Hippocampal formation (tissue), 2 donors: ENCODE data around the gene VPS26A.
A peak's percentile ranks its signal among the peaks of the same experiment; 100 is the strongest.

ENCODE experiments used
- DNase-seq, 2 donors: peaks; one replicate each; lab custom pipeline; 2025; lab: John Stamatoyannopoulos, UW

VPS26A gene

DNA sequence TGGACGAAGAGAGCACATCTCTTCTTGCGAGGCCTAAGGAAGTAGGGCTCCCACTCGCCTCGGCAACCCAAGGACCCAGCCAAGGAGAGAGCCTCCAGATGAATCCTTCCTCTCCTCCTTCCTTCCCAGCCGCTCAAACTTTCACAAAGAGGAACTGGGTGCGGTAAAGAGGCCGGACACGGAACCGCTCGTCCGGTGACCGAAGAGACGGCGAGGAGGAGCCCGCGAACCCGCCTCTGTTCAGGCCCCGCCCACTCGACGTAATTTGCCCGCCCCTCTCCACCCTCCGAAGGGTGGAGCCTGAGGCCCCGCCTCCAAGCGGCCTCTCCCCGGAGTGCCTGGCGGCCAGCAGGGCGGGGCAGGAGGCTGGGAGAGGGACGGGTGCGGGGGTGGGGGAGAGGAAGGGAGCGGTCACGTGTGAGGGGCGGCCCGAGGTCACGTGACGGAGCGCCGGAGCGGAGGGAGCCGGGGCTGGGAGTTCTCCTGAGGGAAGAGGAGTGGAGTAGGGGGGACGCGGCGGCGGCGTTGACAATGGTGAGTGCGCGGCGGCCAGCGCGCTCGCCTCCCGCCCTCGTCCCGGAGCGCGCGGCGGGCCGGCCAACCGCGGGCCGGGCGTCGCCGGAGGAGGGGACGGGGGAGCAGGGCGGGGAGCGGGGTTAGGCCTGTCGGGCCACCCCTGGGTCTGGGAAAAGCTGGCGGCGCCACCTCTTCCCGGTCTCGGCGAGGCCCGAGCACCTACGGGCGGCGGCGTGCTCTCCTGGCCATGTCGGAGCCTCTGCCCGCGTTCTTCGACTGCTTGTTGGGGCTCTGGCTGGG, at the start of gene VPS26A:
Gene VPS26A, plus strand, starts transcription at position 432 of the 816 bp plus-strand sequence. Its CDS starts 100 bp downstream, at position 532.
- DNase-seq, result peak; percentile 97 to 99

DNA sequence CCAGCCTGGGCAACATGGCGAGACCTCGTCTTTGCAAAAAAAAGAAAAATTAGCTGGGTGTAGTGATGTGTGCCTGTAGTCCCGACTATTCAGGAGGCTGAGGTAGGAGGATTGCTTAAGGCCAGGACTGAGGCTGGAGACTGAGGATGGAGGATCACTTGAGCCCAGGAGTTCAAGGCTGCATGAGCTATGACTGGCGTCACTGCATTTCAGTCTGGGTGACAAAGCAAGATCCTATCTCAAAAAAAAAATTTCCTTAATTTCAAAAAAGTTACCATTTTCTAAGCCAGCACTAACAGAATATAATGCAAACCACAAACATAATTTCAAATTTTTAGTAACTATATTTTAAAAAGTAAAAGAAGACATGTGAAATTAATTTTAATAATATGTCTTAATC, 49.4 kb upstream of the VPS26A start:
- no peak for DNase-seq

DNA sequence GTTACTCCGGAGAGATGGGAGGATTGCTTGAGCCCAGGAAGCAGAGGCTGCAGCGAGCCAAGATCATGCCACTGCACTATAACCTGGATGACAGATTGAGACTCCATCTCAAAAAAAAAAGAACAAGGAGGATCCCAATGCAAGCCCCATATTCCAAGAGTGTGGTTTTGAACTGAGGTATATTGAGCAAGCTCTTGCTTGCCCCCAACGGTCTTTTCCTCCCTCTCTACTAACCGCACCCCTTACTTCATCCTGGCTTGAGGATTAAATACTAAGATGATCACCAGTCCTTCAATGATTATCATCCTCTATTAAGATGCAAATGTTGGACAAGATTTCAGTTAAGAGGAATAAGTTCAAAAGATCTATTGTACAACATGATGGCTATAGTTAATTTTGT, 48.5 kb upstream of the VPS26A start:
- no peak for DNase-seq

DNA sequence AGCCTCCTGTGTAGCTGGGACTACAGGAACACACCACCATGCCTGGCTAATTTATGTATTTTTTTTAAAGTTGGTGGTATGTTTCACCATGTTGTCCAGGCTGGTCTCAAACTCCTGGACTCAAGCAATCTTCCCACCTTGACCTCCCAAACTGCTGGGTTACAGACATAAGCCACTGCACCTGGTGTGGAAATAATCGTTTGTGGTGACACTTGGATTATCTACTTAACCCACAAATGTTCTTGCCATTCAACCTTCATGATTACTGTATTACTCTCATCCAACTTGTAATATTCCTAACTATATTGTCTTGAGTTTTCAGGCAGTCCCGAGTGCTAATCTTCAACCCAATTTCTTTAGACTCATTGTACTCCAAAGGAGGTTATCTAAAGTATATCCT, 45.7 kb upstream of the VPS26A start:
- no peak for DNase-seq

DNA sequence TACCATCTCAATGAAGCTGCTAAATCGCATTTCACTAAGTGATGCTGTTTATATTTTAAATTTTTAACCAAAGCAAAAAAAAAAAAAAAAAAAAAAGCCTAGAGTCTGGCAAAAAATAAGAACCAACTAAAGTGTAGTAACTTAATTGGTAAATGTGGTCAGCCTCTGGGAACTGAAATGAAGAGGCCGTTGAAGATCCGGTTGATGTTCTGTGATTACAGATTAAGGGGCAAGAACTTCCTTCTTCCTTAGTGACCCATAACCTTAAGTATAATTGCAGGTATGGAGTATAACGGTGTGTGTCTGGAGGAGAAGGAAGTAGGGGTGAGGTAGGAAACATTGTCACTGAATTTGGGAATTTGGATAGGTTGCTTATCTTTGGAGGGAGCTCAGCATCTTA, 43.8 kb upstream of the VPS26A start:
- DNase-seq, result no peak

DNA sequence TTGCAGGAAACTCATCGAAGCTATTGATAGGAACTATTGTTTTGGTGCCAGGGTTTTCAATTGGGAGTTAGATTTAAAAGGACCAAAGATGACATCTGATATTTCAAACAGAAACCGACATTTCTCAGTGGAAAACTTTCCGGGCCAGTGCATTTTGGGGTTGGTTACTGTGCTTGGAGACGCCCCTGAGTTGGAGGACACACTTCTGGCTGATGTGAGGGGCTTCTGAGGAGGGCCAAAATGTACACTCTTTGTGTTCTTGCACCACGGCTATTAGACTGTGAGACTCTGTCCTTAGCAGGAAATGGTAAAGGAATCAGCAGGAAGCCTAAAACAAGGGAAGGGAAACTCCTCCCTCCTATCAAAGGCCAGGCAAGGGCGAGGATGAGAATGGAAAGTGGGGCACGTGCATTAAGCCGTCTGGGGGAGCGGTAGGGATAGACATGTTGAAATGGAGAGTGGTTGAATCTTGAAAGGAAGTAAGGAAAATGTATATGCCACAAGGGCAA, 37.9 kb upstream of the VPS26A start:
- no peak for DNase-seq

DNA sequence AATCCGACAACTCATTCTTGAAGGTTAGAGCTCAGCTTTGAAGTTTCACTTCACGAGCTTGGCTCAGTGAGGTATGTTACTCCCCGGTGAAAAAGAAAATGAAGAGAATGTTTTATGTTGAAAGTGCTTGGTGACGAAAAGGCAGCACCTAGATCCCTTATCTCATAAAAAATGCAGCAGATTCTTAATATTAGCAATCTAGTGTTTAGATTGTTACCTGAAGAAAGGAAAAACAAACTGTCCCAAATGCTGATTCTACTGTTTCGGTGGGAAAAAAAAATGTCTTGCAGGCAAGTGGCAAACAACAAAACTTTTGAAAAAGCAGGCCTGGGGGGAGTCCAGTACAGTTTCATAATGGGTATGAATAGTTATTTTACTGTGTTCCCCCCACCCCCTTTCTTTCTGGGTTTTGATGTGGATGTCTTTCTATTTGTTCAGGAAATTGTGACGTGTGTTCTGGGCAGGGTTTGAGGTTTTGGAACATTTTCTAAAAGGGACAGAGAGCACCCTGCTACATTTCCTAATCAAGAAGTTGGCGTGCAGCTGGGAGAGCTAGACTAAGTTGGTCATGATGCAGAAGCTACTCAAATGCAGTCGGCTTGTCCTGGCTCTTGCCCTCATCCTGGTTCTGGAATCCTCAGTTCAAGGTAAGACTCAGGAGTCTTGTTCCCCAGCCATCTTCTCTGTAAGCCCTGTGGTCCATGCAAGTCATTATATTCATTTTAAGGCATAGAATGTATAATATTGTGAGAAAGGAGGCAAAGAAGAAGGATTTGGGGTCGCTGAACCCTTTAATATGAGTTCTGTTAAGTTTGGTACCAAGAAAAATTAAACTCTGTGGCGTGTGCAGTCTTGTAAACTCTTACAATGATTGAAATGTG, 36.1 kb upstream of the VPS26A start, which contains the start of gene SRGN:
Gene SRGN, plus strand, starts transcription at position 514 of the 881 bp plus-strand sequence. Its CDS starts 55 bp downstream, at position 569.
- DNase-seq, result peak; percentile 3 to 15

DNA sequence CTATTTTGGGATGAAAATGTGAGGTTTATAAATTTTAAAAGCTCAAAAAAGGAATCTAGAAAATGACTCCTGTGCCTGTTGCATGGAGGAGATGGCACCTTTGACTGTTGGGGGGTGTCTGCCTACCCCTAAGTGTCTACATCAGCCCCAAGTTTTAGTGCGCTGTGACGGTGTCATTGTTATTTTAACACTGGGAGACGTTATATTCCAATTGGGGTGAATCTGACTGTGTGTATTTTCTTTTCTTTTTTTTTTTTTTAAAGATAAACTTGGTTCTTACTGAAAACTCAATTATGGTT, 35.6 kb upstream of the VPS26A start:
- no peak for DNase-seq

DNA sequence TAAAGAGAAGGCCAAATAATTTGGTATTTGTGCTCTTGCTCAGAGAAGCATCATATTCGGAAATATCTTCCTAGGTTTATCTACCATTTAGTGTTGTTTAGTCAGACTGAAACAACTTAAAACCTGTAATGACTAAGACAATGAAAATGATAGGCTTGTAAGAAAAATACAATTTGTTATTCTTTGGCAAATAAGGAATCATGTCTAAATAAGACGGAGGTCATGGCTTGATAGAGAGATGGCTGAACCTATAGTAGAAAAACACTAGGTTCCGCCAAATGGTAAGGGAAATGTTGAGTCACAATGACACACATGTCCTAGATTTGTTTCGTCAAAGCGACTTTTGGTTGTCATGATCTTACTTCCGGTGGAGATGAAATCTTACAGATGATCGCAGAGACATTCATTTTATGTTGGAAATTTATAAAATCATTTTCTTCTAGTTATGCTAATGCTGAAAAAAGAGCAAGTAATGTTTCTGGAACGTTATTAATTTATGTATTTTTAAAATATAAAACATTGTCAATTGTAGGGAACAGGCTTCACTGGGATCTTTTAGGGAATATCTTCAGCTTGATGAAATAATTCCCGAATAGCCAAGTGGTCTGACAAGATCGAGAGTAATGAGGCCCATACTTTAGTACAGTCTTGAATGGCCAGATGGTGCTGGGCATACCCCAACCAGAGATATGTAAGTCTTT, 35.0 kb upstream of the VPS26A start:
- DNase-seq, result no peak

DNA sequence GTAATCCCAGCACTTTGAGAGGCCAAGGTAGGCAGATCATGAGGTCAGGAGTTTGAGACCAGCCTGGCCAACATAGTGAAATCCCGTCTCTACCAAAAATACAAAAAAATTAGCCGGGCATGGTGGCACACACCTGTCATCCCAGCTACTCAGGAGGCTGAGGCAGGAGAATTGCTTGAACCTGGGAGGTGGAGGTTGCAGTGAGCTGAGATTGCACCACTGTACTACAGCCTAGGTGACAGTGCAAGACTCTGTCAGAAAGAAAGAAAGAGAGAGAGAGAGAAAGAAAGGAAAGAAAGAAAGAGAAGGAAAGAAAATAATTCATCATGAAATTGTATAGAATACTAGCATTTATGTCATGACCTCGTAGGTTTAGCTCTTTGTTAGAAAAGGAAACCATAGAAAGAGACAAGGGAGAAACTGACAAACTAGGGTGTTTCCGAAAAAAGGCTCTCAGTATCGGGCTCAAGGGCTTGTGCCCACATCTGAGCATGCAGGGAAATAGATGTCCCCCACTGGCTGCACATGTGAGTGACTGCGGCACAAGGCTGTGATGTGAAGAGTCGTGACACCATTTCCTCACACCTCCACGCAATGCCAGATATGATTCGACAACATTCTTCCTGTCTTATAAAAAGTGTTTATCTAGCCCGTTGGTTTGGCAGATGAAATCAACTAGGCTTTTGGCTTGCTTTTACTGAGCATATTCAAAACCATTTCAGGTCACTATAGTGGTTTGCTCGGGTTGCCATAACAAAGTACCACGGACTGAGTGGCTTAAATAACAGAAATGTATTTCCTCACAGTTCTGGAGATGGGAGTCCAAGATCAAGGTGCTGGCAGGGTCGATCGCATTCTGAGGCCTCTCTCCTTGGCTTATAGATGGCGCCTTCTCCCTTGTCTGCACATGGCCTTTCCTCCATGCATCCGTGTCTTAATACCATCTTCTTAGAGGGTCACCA, 34.1 kb upstream of the VPS26A start:
- DNase-seq, result no peak

DNA sequence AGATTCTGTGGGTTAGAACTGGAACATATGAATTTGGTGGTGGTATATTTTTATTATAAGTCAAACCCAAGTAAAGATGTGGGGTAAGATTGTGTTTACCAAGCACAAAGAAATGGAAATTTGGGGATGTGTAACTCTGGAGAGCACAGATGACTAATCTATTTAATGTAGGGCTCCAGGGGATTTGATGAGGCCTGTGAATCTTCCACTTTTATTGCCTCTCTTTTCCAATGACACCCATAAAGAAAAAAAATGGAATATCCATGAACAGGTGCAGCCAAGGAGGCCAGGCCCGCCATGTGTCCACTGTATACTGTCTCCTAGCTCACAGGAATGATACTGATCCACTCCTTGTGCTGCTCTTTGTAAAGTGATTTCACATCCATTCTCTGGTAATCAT, 33.3 kb upstream of the VPS26A start:
- DNase-seq, result no peak

DNA sequence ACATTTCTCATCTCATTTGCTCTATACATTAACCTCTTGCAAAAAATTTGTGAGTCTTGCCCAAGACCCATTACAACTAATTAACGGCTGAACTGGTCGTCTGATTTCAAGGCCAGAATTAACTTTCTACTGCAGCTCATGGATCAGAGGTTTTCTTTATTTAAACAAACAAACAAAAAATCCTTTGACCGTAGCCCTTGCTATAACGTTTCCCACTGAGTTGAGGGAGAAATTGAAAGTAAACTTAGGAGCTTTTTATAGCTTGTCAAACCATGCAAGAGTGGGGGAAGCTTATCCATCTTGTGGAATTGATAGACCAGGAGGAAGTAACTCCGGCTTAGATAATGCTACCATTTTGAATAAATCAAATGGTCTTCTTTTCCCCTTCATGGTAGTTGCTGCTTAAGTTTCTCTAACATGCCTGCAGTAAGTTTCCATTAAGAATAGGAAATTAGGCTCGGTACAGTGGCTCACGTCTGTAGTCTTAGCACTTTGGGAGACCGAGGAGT, 32.8 kb upstream of the VPS26A start:
- DNase-seq, result no peak

DNA sequence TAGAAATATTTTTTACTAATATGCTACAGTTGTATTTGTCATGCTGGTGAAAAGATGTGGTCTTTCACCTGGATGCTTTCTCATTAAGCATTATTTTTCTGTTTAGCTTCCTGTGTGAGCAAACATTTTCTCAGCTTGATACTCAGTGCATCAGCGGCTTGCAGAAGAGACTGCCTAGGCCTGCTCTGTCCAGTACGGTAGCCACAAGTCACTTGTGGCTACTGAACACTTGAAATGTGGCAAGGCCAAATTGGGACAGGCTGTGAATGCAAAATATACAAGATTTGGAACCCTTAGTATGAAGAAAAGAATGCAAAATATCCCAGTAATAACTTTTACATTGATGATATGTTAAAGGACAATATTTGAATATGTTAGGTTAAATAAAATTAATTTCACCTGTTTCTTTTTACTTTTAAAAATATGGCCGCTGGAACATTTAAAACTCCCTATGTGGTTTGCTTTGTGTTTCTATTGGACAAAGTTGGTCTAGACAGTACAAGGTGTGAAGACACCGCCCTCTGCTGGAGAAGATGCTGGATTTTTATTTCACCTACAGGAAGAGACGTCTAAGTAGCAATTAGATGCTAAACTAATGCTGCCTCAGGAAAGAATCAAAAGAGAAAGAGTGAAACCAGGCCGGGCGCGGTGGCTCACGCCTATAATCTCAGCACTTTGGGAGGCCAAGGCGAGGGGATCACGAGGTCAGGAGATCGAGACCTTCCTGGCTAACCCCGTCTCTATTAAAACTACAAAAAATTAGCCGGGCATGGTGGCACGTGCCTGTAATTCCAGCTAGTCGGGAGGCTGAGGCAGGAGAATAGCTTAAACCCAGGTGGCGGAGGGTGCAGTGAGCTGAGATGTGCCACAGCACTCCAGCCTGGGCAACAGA, 30.8 kb upstream of the VPS26A start:
- DNase-seq, result peak; percentile 8 to 16

DNA sequence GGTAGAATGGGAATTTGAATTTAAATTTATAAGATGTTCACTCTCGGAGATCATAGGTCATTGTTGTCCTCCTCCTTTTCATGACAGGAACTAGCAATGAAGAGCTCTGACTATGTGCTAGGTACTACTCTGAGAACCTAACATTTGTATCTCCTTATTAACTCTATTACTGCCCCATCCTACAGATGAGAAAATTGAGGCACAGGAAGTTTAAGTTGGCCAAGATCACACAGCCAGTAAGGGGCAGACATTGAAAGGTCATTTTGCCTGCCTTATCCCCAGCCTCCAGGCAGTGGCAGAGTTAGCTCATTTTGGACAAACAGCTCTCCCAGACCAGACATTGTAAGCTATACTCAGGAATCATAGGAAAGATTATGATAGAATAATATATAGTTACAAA, 30.0 kb upstream of the VPS26A start:
- no peak for DNase-seq

DNA sequence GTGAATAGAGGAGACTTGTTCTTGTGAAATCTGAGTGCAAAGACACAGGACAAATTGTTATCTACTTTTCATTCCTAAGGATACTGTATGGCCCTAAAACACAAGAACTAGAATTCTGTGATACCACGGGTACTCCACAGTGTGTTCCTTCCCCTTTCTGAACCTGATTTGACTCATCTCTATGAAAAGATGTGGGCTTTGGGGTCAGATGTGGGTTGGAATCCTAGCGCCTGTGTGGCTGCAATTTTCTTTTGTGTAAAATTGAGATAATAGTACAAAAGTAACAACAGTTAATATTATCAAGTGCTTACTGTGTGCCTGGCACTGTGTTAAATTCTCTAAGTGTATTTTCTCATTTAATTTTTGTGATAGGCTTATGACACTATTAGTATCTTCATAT, 27.9 kb upstream of the VPS26A start:
- no peak for DNase-seq

DNA sequence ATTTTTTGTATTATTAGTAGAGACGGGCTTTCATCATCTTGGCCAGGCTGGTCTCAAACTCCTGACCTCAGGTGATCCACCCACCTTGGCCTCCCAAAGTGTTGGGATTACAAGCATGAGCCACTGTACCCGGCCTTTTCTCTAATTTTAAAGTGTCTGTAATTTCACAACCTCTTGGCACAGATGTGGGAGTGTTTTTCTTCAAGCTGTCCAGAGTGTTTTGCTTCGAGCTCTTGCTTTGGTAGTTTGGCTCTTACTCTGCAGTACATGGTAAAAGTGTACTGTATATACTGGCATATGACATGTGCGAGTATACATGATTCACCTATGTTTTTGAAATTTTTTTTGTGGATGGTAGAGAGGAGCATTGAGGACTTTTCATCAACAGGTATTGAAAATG, 26.2 kb upstream of the VPS26A start:
- no peak for DNase-seq

DNA sequence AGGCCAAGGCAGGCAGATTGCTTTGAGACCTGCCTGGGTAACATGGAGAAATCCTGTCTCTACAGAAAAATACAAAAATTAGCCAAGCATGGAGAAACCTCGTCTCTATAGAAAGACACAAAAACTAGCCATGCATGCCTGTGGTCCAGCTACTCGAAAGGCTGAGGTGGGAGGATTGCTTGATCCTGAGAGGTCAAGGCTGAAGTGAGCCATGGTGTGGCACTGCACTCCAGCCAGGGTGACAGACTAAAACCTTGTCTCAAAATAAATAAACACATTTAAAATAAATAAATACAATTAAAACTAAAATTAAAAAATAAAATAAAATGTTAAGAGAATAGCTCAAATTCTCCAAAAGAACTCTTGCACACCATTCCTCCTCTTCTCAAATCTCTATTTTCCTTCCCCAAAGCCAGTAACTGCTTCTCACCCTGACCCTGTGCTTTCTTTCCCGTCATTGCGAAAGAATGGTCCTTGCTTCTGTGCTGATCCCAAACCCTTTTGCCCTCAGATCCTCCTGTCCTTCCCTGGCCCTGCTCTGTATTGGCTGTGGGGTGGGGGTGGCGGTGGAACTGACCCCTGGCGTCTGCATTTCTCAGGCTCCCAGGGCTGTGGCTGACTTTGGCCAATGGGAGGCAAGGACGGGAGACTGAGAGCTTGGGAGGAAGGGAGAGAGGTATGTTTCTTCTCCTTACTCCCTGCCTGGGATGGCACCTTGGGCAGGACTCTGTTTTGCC, 23.7 kb upstream of the VPS26A start:
- no peak for DNase-seq

DNA sequence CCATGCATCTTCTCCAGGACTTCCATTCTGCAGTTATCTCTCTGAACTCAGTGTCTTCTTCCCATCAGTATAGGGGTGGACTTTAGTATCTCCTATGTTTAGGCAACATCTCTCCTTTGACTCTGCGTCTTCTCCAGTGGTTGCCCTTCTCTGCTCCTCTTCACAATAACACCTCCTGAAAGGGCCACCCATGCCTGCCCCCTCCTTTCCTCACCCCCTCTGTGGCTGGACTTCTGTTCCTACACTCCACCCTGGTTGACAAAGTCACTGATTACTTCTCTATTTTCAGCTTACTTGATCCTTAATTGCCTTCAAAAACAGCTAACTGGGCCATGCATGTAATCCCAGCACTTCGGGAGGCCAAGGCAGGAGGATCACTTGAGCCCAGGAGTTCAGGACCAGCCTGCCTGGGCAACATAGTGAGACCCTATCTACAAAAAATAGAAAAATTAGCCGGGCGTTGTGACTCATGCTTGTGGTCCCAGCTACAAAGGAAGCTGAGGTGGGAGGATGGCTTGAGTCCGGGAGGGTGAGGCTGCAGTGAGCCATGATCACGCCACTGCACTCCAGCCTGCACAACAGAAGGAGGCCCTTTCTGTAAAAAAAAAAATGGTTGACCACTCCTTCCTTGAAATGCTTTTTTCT, 22.4 kb upstream of the VPS26A start:
- DNase-seq, result no peak

DNA sequence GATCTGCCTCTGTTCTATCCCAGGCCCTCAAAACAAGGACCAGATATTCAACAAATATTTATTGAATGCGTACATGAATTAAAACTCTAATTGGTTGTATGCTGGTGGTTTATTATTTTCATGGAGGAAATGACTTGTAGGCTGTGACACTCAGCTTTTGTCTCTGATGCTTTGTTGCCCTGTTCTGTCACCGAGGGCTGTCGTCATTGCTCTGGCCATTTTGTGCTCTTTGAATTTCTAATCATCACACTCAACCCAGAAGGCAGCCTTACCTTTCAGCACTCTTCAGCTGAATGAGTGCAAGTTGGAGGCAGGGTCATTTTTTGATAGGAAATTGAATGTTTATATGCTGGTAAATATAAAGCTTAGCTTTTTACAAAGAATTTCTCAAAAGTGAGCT, 21.5 kb upstream of the VPS26A start:
- no peak for DNase-seq
